Measurements from ENCODE around the gene ELAC2. TPM values are rescaled to one million over a fixed set of nuclear protein-coding genes. Genes with fewer than 3 reads are reported as not detected.

ELAC2 gene
- total and polyA plus RNA-seq, 2 of the 8 experiments (the other 6 are each of a cell fraction or from before 2014, with no cell fraction given) = 91.6 to 127 TPM

GRCh38 chr17:13030056-13030455, 12.2 kb upstream of the ELAC2 start (continued):
- TF ChIP-seq BRCA1 (IDR thresholded peaks at IDR 0.05; ENCODE audit: low read depth, low read length) = no peak
- no peak for TF ChIP-seq CHD1 (IDR thresholded peaks at IDR 0.05; ENCODE audit: low read depth, low read length)

Data from H1 (cell line).